Loucy (cell line): ENCODE measurements around the gene ARHGDIB.
A peak's percentile ranks its signal among the peaks of the same experiment; 100 is the strongest.

Experiments
- H2AFZ ChIP-seq: fragments of 200-600 bp; sonication (generic); 2 replicates; pipeline ENCODE4 v1.6.0; 2016; ENCODE audit warnings: antibody characterized with exemption, mild to moderate bottlenecking, low read length, moderate library complexity
- H3F3A ChIP-seq: fragments of 200-600 bp; 2 replicates; pipeline ENCODE4 v1.6.0; 2016; ENCODE audit warnings: antibody characterized with exemption, low read depth, mild to moderate bottlenecking
- H3K27me3 ChIP-seq: fragments of 200-600 bp; sonication (generic); 2 replicates; pipeline ENCODE4 v1.6.1; 2014; ENCODE audit warnings: low read length, mild to moderate bottlenecking; ENCODE audit not compliant: insufficient read depth, poor library complexity, severe bottlenecking
- H3K36me3 ChIP-seq: fragments of 200-600 bp; sonication (generic); 2 replicates; pipeline ENCODE4 v1.6.1; 2016; ENCODE audit warnings: low read length; ENCODE audit not compliant: insufficient read depth
- H3K4me1 ChIP-seq: fragments of 200-600 bp; sonication (generic); 2 replicates; pipeline ENCODE4 v1.5.1; 2014; ENCODE audit warnings: low read length, mild to moderate bottlenecking; ENCODE audit not compliant: insufficient read depth, poor library complexity, severe bottlenecking
- H3K4me2 ChIP-seq: fragments of 200-600 bp; sonication (generic); 2 replicates; pipeline ENCODE4 v1.6.0; 2014; ENCODE audit warnings: antibody characterized with exemption, low read length, low read depth, mild to moderate bottlenecking; ENCODE audit not compliant: poor library complexity, severe bottlenecking
- H3K4me3 ChIP-seq: fragments of 200-600 bp; sonication (generic); 2 replicates; pipeline ENCODE4 v1.5.1; 2014; ENCODE audit warnings: low read length, mild to moderate bottlenecking, mixed read lengths; ENCODE audit not compliant: poor library complexity, severe bottlenecking
- H3K79me2 ChIP-seq: fragments of 200-600 bp; sonication (generic); 2 replicates; pipeline ENCODE4 v1.6.1; 2014; ENCODE audit warnings: low read length; ENCODE audit not compliant: insufficient read depth
- H3K9ac ChIP-seq: fragments of 200-600 bp; sonication (generic); 2 replicates; pipeline ENCODE4 v1.6.0; 2014; ENCODE audit warnings: mild to moderate bottlenecking, low read depth, low read length, moderate library complexity; ENCODE audit not compliant: poor library complexity, severe bottlenecking
- H3K9me2 ChIP-seq: fragments of 200-600 bp; sonication (generic); replicated peaks from 2 replicates; pipeline ENCODE4 v1.6.1; 2016; ENCODE audit warnings: low read depth, low read length, mixed read lengths
- H3K9me3 ChIP-seq: fragments of 200-600 bp; sonication (generic); 2 replicates; pipeline ENCODE4 v1.6.1; 2014; ENCODE audit warnings: mild to moderate bottlenecking, antibody characterized with exemption, low read length, low read depth; ENCODE audit not compliant: insufficient read depth
- H4K20me1 ChIP-seq: fragments of 200-600 bp; sonication (generic); 2 replicates; pipeline ENCODE4 v1.6.0; 2014; ENCODE audit warnings: antibody characterized with exemption, low read length, mild to moderate bottlenecking; ENCODE audit not compliant: insufficient read depth, poor library complexity, severe bottlenecking
- CTCF ChIP-seq: fragments of 200-600 bp; sonication (generic); conservative IDR thresholded peaks from 2 replicates; pipeline ENCODE4 v1.5.1; 2014; ENCODE audit warnings: mild to moderate bottlenecking, antibody characterized with exemption, low read length
- EZH2phosphoT487 ChIP-seq: fragments of 200-600 bp; IDR thresholded peaks from 2 replicates; pipeline ENCODE4 v1.6.1; 2018; ENCODE audit warnings: antibody characterized with exemption, mild to moderate bottlenecking, moderate library complexity, borderline replicate concordance

Gene ARHGDIB

GRCh38 chr12:14989790-14990189, 28.4 kb upstream of the ARHGDIB start:
- no peak overlapping the region for H3K4me2 ChIP-seq
- H3K9ac ChIP-seq = no peak overlapping the region
- no peaks in the 10 kb centered on the region for H3K79me2 ChIP-seq
- no peaks in the 10 kb centered on the region for H3K9me2 ChIP-seq
- H3K4me1 ChIP-seq = peaks cover 21% of the 10 kb centered on the region
- H3K4me3 ChIP-seq = no peak overlapping the region
- TF ChIP-seq EZH2phosphoT487 (no peak), CTCF (no peak)
- no peaks in the 10 kb centered on the region for H4K20me1 ChIP-seq
- no peaks in the 10 kb centered on the region for H3F3A ChIP-seq
- no peaks in the 10 kb centered on the region for H3K27me3 ChIP-seq
- no peak overlapping the region for H2AFZ ChIP-seq
- H3K9me3 ChIP-seq = no peaks in the 10 kb centered on the region
- H3K36me3 ChIP-seq = no peaks in the 10 kb centered on the region

- H3K27me3 ChIP-seq = no peaks in the 10 kb centered on the region
- no peak overlapping the region for H2AFZ ChIP-seq
- H3K36me3 ChIP-seq = no peaks in the 10 kb centered on the region
- no peaks in the 10 kb centered on the region for H3F3A ChIP-seq
- no peaks in the 10 kb centered on the region for H3K9me3 ChIP-seq
- no peaks in the 10 kb centered on the region for H4K20me1 ChIP-seq
- no peak overlapping the region for H3K4me2 ChIP-seq
- H3K4me3 ChIP-seq = no peak overlapping the region
- H3K4me1 ChIP-seq = peaks cover 22% of the 10 kb centered on the region
- TF ChIP-seq CTCF (no peak), EZH2phosphoT487 (no peak)
- H3K9me2 ChIP-seq = no peaks in the 10 kb centered on the region
- no peaks in the 10 kb centered on the region for H3K79me2 ChIP-seq
- H3K9ac ChIP-seq = no peak overlapping the region
Measured at GRCh38 chr12:14988035-14988434, 26.6 kb upstream of the ARHGDIB start.

- TF ChIP-seq CTCF (peak; percentile 63), EZH2phosphoT487 (no peak)
- no peaks in the 10 kb centered on the region for H3F3A ChIP-seq
- H3K27me3 ChIP-seq = no peaks in the 10 kb centered on the region
- no peaks in the 10 kb centered on the region for H3K79me2 ChIP-seq
- H3K4me3 ChIP-seq = no peak overlapping the region
- H2AFZ ChIP-seq = no peak overlapping the region
- no peak overlapping the region for H3K9ac ChIP-seq
- H3K9me2 ChIP-seq = no peaks in the 10 kb centered on the region
- no peaks in the 10 kb centered on the region for H3K36me3 ChIP-seq
- H3K9me3 ChIP-seq = no peaks in the 10 kb centered on the region
- H3K4me1 ChIP-seq = peaks cover 28% of the 10 kb centered on the region
- H3K4me2 ChIP-seq = no peak overlapping the region
- H4K20me1 ChIP-seq = no peaks in the 10 kb centered on the region
Measured at GRCh38 chr12:14986449-14986848, 25.0 kb upstream of the ARHGDIB start.
